EH (cell line): ENCODE data around the gene GSPT1.
"Not testable (repeated sequence)": the region's sequence is repeated elsewhere in the genome, so short reads cannot be mapped to it uniquely, and the experiment has no call there.

Source experiments
- DNase-seq: peaks from one replicate; pipeline ENCODE4 v3.0.0-alpha.2; 2015; ENCODE audit warnings: low read depth

The GSPT1 gene

DNA sequence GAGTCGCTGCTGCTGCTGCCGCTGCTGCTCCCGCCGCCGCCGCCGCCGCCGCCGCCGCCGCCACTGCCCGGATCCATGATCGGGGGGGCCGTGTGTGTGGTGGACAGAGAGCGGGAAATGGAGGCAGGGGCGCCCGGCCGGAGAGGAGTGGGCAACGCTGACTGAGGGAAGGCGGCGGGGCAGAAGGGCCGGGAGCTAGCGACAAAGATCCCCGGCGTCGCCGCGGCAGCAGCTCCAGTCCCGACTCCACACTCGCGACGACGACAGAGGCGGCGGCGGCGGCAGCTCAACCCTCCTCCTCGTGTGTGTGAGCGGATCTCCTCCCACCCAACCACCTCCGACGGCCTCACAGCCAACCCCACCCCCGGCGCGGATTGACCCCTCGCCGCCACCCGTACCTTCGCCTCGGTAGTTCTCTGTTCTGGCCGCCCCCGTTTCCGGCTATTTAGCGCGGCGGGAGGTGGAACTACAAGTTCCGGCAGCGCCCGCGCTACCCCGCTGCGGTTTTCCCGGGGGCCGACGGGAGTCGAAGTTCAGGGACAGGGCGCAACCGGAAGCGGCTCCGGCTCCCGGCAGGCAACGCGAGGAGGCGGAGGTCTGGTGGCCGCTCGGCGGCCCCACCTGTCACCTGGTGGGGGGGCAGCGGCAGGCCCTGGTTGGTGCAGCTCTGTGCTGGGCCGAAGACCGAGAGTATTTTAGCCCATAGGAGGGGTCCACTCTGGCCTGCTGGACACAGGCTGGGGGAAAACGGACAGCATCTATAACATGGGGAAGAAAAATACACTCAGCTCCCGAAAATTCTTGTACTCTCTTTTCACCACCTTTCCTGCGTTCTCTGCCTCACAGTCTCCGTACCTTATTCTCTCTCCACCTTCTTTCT lies at the start of gene GSPT1:
Gene GSPT1, minus strand, starts transcription at position 313 of the 880 bp plus-strand sequence. Its CDS starts 236 bp downstream, at position 77.
- peak; percentile 98 for DNase-seq

DNA sequence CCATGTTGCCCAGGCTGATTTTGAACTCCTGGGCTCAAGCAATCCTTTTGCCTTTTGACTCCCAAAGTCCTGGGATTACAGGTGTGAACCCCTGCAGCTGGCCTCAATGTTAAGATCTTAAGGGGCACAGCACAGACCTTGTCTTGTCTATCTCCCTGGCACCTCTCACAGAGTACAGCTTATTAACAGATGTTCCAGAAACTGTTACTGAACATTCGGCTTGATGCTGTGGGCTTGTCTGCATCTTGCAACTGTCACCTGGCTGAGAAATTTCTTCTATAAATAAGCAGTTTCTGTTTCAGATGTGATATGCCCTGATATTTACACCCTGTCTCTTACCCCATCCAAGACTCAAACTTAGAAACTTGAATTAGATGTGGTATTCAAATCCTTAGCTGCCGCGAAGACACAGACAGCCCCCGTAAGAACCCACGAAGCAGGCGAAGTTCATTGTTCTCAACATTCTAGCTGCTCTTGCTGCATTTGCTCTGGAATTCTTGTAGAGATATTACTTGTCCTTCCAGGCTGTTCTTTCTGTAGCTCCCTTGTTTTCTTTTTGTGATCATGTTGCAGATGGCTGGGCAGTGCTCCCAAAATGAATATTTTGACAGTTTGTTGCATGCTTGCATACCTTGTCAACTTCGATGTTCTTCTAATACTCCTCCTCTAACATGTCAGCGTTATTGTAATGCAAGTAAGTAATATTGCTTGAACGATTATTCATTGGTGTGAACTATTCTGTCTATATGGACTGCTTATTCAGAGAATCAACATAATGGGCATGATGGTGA lies 49.2 kb upstream of the GSPT1 start, which contains the start of gene TNFRSF17:
Gene TNFRSF17, plus strand, starts transcription at position 450 of the 791 bp plus-strand sequence. Its CDS starts 115 bp downstream, at position 565.
- peak; percentile 35 for DNase-seq

- no peak for DNase-seq
These were observed 48.0 kb upstream of the GSPT1 start for GRCh38 chr16:11963706-11964105.

- DNase-seq = not testable (repeated sequence)
These were observed 47.2 kb upstream of the GSPT1 start for GRCh38 chr16:11962978-11963377.

DNA sequence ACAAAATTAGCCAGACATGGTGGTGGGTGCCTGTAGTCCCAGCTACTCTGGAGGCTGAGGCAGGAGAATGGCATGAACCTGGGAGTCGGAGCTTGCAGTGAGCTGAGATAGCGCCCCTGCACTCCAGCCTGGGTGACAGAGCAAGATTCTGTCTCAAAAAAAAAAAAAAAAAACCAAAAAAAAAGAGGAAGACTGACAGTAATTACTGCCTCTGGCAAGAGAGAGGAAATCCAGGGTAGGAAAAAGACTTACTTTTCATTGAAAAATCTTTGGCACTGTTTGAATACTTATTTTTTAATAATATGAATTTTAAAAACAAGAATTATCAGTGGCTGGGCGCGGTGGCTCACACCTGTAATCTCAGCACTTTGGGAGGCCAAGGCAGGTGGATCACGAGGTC lies 46.7 kb upstream of the GSPT1 start:
- DNase-seq = not testable (repeated sequence)

GRCh38 chr16:11957591-11958395 lies 42.0 kb upstream of the GSPT1 start:
- DNase-seq = peak; percentile 6

DNA sequence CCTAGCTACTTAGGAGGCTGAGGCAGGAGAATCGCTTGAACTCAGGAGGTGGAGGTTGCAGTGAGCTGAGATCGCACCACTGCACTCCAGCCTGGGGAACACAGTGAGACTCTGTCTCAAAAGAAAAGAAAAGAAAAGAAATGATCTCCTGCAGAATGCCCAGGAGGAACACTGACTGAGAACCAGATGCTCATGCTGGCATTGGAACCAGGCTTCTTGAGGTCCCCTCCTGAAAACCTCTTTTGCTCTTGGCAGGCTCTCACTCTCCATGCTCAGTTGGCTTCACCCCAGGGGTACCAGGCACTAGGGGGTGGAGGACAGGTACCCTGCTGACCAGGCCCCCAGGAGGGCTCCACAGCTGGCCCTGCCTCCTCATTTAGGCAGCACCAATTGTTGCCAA lies 40.8 kb upstream of the GSPT1 start:
- no peak for DNase-seq

DNA sequence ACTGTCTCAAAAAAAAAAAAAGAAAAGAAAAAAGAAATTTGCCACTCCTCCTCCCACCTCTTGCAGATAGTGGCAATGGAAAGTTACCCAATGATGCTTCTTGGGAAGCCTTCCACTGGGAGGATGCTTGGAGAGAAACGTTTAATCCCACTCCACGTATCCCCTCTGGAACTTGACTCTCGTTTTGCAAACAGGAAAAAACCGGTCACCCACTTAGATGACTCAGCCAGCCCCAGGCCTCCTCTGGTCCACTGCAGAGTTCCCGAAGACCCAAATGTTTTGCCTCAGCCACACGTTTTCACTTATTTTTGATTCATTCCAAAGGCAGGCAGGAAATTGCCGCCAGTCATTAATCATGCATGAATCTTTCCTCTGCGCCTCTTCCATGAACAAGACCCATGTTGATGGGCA lies 40.0 kb upstream of the GSPT1 start:
- peak; percentile 99 for DNase-seq

DNA sequence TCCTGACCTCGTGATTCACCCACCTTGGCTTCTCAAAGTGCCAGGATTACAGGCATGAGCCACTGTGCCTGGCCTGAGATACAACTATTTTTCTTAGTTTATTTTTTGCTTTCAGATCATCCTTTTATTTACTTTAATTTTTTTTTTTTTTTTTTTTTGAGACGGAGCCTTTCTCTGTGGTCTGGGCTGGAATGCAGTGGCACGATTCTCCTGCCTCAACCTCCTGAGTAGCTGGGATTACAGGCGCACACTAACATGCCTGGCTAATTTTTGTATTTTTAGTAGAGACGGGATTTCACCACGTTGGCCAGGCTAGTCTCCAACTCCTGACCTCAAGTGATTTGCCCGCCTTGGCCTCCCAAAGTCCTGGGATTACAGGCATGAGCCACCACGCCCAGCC lies 37.8 kb upstream of the GSPT1 start:
- DNase-seq = peak; percentile 45

GRCh38 chr16:11950388-11950787 lies 34.6 kb upstream of the GSPT1 start:
- DNase-seq = no peak

- DNase-seq = peak; percentile 75
These were observed 33.8 kb upstream of the GSPT1 start for GRCh38 chr16:11949527-11949926.

DNA sequence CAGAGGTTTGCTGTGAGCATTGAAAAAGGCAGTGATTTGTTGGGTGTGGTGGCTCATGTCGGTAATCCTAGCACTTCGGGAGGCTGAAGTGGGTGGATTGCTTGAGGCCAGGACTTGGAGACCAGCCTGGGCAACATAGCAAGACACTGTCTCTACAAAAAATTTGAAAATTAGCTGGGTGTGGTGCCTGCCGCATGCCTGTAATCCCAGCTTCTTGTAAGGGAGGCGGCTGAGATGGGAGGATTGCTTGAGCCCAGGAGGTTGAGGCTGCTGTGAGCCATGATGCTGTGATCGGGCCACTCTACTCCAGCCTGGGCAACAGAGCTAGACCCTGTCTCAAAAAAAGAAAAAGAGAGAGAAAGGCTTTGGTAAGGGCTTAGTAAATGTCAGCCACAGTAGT lies 33.1 kb upstream of the GSPT1 start:
- DNase-seq = no peak

GRCh38 chr16:11946433-11946832 lies 30.7 kb upstream of the GSPT1 start:
- peak; percentile 13 for DNase-seq

GRCh38 chr16:11941945-11942344 lies 26.2 kb upstream of the GSPT1 start, which contains the start of gene NPIPB2:
Gene NPIPB2 (minus strand): TSS chr16:11942045. CDS start chr16:11942045, 0 bp downstream.
- not testable (repeated sequence) for DNase-seq

GRCh38 chr16:11927350-11927749 lies 11.6 kb upstream of the GSPT1 start:
- DNase-seq = not testable (repeated sequence)

DNA sequence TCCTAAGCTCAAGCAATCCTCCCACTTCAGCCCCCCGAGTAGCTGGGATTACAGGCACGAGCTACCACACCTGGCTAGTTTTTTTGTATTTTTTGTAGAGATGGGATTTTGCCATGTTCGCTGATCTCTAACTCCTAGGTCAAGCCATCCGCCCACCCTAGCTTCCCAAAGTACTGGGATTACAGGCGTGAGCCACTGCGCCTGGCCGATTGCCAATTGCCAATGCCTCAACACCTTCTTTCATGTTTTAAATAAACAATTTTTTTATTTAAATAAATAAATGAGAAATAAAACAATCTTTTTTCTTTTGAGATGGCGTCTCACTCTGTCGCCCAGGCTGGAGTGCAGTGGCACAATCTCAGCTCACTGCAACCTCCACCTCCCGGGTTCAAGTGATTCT lies 8.3 kb upstream of the GSPT1 start:
- DNase-seq = not testable (repeated sequence)

- DNase-seq = peak; percentile 83
These were observed 949 bp upstream of the GSPT1 start for GRCh38 chr16:11916524-11917285.

- DNase-seq = peak; percentile 36
These were observed 577 bp downstream of the GSPT1 start for GRCh38 chr16:11915114-11915643.

DNA sequence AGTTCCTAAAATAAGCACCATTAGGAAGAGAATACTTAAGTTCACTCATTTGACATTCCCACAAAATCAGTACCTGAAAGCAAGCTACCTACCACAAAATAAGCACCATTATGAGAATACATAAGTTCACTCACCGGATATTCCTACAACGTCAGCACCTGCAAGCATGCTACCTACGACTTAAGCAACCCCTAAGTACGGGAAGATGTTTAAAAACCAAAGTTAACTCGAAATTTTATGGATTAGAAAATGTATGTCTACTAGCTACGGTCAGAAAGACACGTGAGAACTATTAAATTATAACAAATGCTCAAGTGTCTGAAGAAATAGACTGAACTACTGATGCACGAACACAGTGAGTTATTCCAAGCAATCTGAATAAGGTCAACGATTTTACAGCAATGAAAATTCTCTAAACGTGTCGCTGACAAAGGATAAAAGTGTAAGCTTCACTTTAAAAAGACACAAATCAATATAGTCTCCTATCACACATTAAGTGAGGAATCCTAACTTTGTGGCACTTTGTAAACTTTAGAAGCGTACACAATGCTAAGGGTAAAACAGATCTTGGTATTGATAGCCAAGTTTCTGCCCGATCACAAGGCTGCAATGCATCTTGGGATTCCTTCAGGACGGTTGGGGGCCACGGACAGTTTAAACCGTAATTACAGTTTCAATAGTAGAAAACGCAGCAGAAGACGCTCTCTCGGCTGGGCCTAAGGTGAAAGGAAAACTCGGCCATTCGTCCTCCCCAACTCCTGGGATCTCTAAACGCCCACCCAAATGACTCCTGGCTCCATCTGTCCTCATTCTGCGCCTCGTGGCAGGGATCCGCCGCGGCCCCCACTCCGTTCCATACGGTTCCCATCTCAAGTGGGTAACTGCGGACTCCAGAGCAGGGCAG lies 1.3 kb downstream of the GSPT1 start:
- peak; percentile 40 for DNase-seq
